ENCODE results near the gene ADGRL1. TPM values are rescaled to one million over a fixed set of nuclear protein-coding genes. Genes with fewer than 3 reads are reported as not detected.

The ADGRL1 gene
- total and polyA plus RNA-seq, 9 of the 15 experiments (the other 6 are each of a cell fraction or from before 2014, with no cell fraction given): 0.14 to 37.0 (median 8.6) TPM

DNA sequence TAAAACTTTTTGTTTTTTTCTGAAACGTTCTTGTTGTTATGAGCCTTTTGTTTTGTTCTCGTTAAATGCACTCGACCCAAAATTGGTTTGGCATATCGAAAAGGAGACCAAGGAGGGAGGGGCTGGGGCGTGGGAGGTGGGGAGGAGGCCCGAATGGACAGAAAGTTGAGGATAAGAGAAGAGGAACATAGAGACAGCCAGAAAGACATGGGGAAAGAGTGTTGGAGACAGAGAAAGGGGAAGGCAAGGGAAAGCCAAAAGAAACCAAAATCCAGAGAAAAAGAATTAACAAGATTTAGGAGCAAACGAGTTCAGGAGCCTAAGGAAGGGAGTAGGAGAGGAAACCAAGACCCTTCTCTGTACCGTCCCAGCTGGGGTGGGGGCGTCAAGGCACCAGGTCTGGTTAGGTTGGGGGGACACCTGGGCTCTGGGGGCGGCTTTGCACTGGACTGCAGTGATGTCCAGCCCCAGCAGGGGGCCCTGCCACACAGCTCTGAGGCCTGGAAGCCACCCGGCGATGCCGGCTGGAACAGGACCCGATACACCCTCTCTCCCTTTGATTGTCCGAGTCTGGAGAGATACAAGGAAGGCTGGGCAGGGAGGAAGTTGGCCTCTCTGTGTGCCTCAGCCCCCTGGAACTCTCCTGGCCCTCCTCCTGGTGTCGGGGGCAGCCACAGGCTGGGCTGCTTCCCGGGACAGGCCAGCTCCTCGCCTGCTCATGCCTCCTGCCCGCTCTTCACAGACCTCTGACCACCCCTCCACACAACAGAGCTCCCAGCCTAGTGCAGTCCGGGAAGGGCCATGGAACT, 58.0 kb downstream of the ADGRL1 start (continued):
- TF ChIP-seq, protein P1, sequence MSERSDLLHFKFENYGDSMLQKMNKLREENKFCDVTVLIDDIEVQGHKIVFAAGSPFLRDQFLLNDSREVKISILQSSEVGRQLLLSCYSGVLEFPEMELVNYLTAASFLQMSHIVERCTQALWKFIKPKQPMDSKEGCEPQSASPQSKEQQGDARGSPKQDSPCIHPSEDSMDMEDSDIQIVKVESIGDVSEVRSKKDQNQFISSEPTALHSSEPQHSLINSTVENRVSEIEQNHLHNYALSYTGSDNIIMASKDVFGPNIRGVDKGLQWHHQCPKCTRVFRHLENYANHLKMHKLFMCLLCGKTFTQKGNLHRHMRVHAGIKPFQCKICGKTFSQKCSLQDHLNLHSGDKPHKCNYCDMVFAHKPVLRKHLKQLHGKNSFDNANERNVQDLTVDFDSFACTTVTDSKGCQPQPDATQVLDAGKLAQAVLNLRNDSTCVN (CRISPR knock-in tag; IDR thresholded peaks at IDR 0.05): 0 out of 2 replicates have a peak, but pooled peaks have one; percentile 24
- no peak for TF ChIP-seq PTRF (tag; IDR thresholded peaks at IDR 0.05)
- TF ChIP-seq POLR2G (IDR thresholded peaks at IDR 0.05; ENCODE audit: low read depth, low read length): peak; percentile 37
- TF ChIP-seq, protein P2, sequence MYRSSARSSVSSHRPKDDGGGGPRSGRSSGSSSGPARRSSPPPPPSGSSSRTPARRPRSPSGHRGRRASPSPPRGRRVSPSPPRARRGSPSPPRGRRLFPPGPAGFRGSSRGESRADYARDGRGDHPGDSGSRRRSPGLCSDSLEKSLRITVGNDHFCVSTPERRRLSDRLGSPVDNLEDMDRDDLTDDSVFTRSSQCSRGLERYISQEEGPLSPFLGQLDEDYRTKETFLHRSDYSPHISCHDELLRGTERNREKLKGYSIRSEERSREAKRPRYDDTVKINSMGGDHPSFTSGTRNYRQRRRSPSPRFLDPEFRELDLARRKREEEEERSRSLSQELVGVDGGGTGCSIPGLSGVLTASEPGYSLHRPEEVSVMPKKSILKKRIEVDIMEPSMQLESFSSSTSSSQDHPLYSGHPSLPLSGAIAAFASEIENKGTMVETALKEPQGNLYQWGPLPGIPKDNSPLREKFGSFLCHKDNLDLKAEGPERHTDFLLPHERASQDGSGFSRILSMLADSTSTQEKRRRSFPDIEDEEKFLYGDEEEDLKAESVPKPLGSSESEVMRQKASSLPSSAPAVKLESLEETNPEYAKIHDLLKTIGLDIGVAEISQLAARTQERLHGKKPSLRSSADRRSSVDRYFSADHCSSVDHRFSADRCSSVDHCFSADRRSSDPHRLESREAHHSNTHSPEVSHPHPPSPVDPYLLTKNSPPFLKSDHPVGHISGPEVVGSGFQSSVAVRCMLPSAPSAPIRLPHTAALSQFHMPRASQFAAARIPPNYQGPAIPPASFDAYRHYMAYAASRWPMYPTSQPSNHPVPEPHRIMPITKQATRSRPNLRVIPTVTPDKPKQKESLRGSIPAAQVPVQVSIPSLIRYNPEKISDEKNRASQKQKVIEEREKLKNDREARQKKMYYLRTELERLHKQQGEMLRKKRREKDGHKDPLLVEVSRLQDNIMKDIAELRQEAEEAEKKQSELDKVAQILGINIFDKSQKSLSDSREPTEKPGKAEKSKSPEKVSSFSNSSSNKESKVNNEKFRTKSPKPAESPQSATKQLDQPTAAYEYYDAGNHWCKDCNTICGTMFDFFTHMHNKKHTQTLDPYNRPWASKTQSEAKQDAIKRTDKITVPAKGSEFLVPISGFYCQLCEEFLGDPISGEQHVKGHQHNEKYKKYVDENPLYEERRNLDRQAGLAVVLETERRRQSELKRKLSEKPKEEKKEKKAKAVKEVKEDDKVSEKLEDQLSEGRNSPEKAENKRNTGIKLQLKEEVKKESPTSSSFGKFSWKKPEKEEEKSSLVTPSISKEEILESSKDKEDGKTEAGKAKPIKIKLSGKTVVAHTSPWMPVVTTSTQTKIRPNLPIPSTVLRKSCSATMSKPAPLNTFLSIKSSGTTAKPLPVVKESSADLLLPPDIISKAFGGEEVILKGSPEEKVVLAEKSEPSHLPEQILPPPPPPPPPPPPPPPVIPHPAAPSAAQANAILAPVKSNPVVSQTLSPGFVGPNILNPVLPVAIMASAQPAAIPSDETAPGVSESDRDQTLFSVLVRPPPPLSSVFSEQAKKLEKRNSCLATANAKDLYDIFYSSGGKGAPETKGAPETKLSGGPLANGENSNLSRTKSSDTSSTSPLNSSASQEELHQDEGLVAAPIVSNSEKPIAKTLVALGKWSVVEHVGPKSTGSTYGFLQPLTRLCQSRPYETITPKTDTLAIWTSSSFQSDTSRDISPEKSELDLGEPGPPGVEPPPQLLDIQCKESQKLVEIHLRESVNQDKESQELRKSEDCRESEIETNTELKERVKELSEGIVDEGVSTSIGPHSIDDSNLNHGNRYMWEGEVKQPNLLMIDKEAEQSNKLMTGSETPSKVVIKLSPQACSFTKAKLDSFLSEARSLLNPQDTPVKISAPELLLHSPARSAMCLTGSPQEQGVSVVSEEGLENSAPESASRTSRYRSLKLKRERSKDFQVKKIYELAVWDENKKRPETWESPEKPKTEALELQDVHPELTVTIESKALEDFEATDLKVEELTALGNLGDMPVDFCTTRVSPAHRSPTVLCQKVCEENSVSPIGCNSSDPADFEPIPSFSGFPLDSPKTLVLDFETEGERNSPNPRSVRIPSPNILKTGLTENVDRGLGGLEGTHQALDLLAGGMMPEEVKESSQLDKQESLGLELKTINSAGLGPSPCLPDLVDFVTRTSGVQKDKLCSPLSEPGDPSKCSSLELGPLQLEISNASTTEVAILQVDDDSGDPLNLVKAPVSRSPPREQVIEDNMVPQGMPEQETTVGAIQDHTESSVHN (IDR thresholded peaks at IDR 0.05; ENCODE audit: borderline replicate concordance in 1 of 2, low read depth in 1 of 2): no peak
- TF ChIP-seq MAZ (CRISPR knock-in tag; conservative IDR thresholded peaks at IDR 0.05 in 1 of 2, IDR thresholded peaks at IDR 0.05 in 1 of 2): peak in 1 of 2 experiments; percentile 70; a peak in 2 of 4 replicates
- peak; percentile 94; the same call in 1 of the 2 replicates for TF ChIP-seq ZBTB7A (IDR thresholded peaks at IDR 0.05; ENCODE audit: borderline replicate concordance, control insufficient read depth, low read depth, low read length)
